HCT116 (cell line): Measurements from ENCODE around the gene CTNND2.

Source experiments
- EGR1 ChIP-seq: IDR thresholded peaks from 2 replicates; pipeline ENCODE4 v1.6.1; 2012; ENCODE audit warnings: low read depth
- EZH2 ChIP-seq: fragments of 200-600 bp; sonication (generic); IDR thresholded peaks from 2 replicates; pipeline ENCODE4 v1.6.1; 2017; ENCODE audit warnings: antibody characterized with exemption, mixed run types
- POLR2A ChIP-seq: IDR thresholded peaks from 2 replicates; pipeline ENCODE4 v1.7.0; 2011; ENCODE audit warnings: borderline replicate concordance; ENCODE audit not compliant: insufficient read depth, insufficient read length; ENCODE audit errors: extremely low read depth
- SP1 ChIP-seq: IDR thresholded peaks from 2 replicates; pipeline ENCODE4 v1.6.1; 2012; ENCODE audit warnings: low read depth
- TCF7L2 ChIP-seq: IDR thresholded peaks from 2 replicates; pipeline ENCODE4 v1.7.0; 2011; ENCODE audit warnings: borderline replicate concordance, inconsistent platforms; ENCODE audit not compliant: insufficient read depth, insufficient read length; ENCODE audit errors: extremely low read depth
- ZFX ChIP-seq: fragments of 450-650 bp; IDR thresholded peaks from 2 replicates; pipeline ENCODE4 v1.6.1; 2017
- ZNF274 ChIP-seq: fragments of 200-500 bp; sonication (Bioruptor generic); IDR thresholded peaks from 2 replicates; pipeline ENCODE4 v1.6.1; 2014; ENCODE audit warnings: mild to moderate bottlenecking, low read depth, low read length, inconsistent platforms
- TF ChIP-seq, protein P1 (sequence below): IDR thresholded peaks from 2 replicates; pipeline ENCODE4 v1.6.1; 2012
- TF ChIP-seq, protein P2 (sequence below), 3 experiments: fragments of 200-600 bp in 1 of 3; sonication (generic) in 1 of 3; IDR thresholded peaks in 2 of 3; conservative IDR thresholded peaks in 1 of 3; 2 replicates each; pipeline ENCODE4 v1.5.1; 2012 to 2017; ENCODE audit warnings: low read depth in 2 of 3, low read length in 2 of 3, antibody characterized with exemption in 1 of 3, borderline replicate concordance in 1 of 3, control low read depth in 1 of 3, mild to moderate bottlenecking in 1 of 3, mixed read lengths in 1 of 3, mixed run types in 1 of 3, moderate library complexity in 1 of 3; ENCODE audit not compliant: insufficient read depth in 1 of 3
- TF ChIP-seq, protein P3 (sequence below): IDR thresholded peaks from 2 replicates; pipeline ENCODE4 v1.6.1; 2012
- TF ChIP-seq, protein P4 (sequence below): IDR thresholded peaks from 2 replicates; pipeline ENCODE4 v1.6.1; 2012; ENCODE audit warnings: low read depth

DNA sequence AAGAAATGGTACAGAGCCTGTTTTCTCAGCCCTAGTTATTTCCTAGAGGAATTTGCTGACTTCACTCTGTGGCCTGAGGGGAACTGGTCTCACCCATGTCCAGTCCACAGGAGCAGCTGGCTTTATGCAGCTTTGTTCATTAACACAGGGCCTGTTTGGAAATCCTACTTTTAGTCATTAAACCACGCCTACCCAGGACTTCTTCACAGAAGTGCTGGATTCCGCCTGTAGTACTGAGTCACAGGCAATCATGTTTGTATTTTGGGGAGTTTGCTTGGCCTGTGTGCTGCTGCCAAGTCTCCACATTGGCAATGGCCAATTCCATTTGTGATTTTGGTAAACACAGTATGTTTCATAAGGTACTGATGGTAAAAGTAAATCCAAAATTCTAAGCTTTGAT, 52.8 kb downstream of the CTNND2 start:
- TF ChIP-seq, protein P1, sequence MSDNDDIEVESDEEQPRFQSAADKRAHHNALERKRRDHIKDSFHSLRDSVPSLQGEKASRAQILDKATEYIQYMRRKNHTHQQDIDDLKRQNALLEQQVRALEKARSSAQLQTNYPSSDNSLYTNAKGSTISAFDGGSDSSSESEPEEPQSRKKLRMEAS = no peak
- no peak for TF ChIP-seq POLR2A
- TF ChIP-seq, protein P2, sequence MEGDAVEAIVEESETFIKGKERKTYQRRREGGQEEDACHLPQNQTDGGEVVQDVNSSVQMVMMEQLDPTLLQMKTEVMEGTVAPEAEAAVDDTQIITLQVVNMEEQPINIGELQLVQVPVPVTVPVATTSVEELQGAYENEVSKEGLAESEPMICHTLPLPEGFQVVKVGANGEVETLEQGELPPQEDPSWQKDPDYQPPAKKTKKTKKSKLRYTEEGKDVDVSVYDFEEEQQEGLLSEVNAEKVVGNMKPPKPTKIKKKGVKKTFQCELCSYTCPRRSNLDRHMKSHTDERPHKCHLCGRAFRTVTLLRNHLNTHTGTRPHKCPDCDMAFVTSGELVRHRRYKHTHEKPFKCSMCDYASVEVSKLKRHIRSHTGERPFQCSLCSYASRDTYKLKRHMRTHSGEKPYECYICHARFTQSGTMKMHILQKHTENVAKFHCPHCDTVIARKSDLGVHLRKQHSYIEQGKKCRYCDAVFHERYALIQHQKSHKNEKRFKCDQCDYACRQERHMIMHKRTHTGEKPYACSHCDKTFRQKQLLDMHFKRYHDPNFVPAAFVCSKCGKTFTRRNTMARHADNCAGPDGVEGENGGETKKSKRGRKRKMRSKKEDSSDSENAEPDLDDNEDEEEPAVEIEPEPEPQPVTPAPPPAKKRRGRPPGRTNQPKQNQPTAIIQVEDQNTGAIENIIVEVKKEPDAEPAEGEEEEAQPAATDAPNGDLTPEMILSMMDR (IDR thresholded peaks at IDR 0.05 in 2 of 3, conservative IDR thresholded peaks at IDR 0.05 in 1 of 3; ENCODE audit: borderline replicate concordance in 1 of 3, insufficient read depth in 1 of 3, low read depth in 2 of 3, low read length in 2 of 3) = no peak
- TF ChIP-seq TCF7L2 = no peak
- TF ChIP-seq SP1 = no peak
- TF ChIP-seq EZH2 = no peak
- no peak for TF ChIP-seq ZFX
- TF ChIP-seq, protein P3, sequence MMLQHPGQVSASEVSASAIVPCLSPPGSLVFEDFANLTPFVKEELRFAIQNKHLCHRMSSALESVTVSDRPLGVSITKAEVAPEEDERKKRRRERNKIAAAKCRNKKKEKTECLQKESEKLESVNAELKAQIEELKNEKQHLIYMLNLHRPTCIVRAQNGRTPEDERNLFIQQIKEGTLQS = no peak
- no peak for TF ChIP-seq ZNF274
- no peak for TF ChIP-seq EGR1
- TF ChIP-seq, protein P4, sequence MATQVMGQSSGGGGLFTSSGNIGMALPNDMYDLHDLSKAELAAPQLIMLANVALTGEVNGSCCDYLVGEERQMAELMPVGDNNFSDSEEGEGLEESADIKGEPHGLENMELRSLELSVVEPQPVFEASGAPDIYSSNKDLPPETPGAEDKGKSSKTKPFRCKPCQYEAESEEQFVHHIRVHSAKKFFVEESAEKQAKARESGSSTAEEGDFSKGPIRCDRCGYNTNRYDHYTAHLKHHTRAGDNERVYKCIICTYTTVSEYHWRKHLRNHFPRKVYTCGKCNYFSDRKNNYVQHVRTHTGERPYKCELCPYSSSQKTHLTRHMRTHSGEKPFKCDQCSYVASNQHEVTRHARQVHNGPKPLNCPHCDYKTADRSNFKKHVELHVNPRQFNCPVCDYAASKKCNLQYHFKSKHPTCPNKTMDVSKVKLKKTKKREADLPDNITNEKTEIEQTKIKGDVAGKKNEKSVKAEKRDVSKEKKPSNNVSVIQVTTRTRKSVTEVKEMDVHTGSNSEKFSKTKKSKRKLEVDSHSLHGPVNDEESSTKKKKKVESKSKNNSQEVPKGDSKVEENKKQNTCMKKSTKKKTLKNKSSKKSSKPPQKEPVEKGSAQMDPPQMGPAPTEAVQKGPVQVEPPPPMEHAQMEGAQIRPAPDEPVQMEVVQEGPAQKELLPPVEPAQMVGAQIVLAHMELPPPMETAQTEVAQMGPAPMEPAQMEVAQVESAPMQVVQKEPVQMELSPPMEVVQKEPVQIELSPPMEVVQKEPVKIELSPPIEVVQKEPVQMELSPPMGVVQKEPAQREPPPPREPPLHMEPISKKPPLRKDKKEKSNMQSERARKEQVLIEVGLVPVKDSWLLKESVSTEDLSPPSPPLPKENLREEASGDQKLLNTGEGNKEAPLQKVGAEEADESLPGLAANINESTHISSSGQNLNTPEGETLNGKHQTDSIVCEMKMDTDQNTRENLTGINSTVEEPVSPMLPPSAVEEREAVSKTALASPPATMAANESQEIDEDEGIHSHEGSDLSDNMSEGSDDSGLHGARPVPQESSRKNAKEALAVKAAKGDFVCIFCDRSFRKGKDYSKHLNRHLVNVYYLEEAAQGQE = no peak
